Activated T-cell treated with anti-CD3 and anti-CD28 coated beads, Interleukin-2, amount 50 U/mL, for 24 hours (primary cell): ENCODE data around the gene TELO2.
"Not testable (repeated sequence)": the region's sequence is repeated elsewhere in the genome, so short reads cannot be mapped to it uniquely, and the experiment has no call there.

Experiments
- DNase-seq: peaks from one replicate; pipeline ENCODE4 v3.0.0-alpha.2; 2020
- H3K27ac Mint-ChIP-seq: 2 replicates; pipeline ENCODE4 v1.8.0; 2020; ENCODE audit warnings: mild to moderate bottlenecking, mixed read lengths
- H3K27me3 Mint-ChIP-seq: 2 replicates; pipeline ENCODE4 v1.8.0; 2020; ENCODE audit warnings: mixed read lengths
- H3K36me3 Mint-ChIP-seq: 2 replicates; pipeline ENCODE4 v1.8.0; 2020; ENCODE audit warnings: low read depth, mixed read lengths
- H3K4me1 Mint-ChIP-seq: 2 replicates; pipeline ENCODE4 v1.8.0; 2020; ENCODE audit warnings: low read depth, mixed read lengths
- H3K4me3 Mint-ChIP-seq: 2 replicates; pipeline ENCODE4 v1.8.0; 2020; ENCODE audit warnings: mild to moderate bottlenecking, moderate library complexity, mixed read lengths
- H3K9me3 Mint-ChIP-seq: 2 replicates; pipeline ENCODE4 v1.8.0; 2020; ENCODE audit warnings: mixed read lengths

The TELO2 gene

DNA sequence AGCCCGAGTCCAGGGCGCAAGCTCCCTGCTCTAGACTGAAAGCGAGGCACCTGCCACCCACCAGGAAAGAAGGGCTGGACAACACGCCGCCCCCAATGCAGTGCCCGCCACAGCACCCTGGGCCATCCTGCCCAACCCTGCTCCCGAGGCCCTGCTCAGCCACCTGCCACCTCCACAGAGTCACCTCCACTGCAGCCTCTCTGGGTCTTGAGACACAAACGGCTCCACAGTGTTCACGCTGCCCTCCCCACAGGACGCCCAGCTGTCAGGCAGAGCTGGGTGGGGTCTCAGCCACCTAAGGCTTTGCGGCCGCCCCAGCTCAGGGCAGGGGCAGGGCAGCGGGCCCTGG is 27.6 kb upstream of the TELO2 start:
- no peaks in the 10 kb centered on the region for H3K27me3 Mint-ChIP-seq
- H3K4me3 Mint-ChIP-seq = no peak overlapping the region
- H3K27ac Mint-ChIP-seq = no peak overlapping the region

DNA sequence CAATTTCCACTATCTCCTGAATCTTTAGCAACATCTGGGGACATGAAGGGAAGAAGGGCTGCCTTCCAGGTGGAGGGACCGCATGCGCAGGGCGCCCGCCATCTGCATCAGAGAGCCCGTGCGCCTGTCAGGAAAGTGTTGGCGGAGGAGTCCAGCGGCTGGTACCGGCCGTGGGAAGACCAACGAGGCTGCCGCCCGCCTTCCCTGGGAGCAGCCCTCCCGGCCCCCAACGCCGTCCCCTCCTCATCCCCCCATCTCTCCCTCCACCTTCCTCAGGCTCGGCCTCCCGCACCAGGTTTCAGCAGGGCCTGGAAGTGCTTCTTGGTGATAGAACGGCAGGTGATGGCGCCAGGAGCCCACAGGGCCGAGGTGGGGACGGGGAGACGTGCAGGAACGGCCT is 27.1 kb upstream of the TELO2 start:
- Mint-ChIP-seq H3K4me1 (peaks cover 12% of the 10 kb centered on the region), H3K27ac (no peak overlapping the region), H3K36me3 (peaks cover 23% of the 10 kb centered on the region), H3K27me3 (no peaks in the 10 kb centered on the region), H3K4me3 (no peak overlapping the region), H3K9me3 (no peaks in the 10 kb centered on the region)
- DNase-seq = no peak

More for the DNA sequence above, 27.6 kb upstream of the TELO2 start:
- H3K9me3 Mint-ChIP-seq = no peaks in the 10 kb centered on the region
- H3K4me1 Mint-ChIP-seq = peaks cover 8% of the 10 kb centered on the region
- no peak for DNase-seq
- peaks cover 28% of the 10 kb centered on the region for H3K36me3 Mint-ChIP-seq

DNA sequence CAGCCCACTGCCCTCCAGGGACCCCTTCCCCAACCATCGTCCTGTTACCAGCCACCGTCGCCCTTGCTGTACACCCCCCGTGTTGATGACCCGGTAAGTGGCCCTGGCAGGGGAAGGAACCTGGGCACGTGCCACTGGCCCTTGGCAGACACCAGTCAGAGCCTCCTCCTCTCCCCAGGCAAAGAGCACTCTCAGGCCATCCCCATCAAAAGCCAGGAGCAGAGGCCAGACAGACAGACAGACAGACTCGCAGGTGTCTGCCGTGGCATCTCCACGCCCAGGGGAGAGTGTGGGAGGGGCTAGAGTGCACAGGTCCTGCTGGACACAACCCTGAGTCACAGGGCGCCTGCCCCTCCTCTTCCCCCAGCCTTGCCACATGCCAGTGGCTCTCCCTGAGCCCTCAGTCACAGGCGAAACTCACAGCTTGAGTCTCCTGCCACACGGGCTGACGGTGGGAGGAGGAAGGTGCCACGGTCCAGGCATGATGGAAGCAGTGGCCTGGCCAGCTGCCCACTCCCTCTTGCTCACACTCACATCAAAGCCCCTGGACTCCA is 26.1 kb upstream of the TELO2 start:
- peaks cover 19% of the 10 kb centered on the region for H3K36me3 Mint-ChIP-seq
- H3K27ac Mint-ChIP-seq = no peak overlapping the region
- no peak for DNase-seq
- no peaks in the 10 kb centered on the region for H3K27me3 Mint-ChIP-seq
- peaks cover 21% of the 10 kb centered on the region for H3K4me1 Mint-ChIP-seq
- no peak overlapping the region for H3K4me3 Mint-ChIP-seq
- H3K9me3 Mint-ChIP-seq = no peaks in the 10 kb centered on the region

DNA sequence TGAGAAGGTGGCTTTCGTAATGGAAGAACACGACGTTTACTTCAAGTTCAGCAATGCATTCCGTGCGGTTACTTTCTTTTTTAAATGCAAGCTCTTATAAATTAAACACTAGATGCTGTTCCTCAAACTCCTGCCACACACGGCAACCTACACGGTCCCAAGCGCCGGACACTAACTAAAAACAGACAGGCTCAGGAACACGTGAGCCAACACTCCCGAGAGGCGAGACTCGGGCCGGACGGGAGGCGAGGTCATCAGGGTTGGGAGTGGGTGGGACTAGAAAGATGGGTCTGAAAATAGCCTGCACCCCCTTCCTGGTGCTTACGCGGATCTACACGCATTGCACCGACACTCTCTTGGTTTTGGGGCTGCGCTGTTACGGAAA is 24.7 kb upstream of the TELO2 start:
- Mint-ChIP-seq H3K36me3 (peaks cover 11% of the 10 kb centered on the region), H3K4me1 (peaks cover 30% of the 10 kb centered on the region), H3K4me3 (no peak overlapping the region), H3K9me3 (no peaks in the 10 kb centered on the region), H3K27me3 (no peaks in the 10 kb centered on the region), H3K27ac (no peak overlapping the region)
- DNase-seq = no peak

DNA sequence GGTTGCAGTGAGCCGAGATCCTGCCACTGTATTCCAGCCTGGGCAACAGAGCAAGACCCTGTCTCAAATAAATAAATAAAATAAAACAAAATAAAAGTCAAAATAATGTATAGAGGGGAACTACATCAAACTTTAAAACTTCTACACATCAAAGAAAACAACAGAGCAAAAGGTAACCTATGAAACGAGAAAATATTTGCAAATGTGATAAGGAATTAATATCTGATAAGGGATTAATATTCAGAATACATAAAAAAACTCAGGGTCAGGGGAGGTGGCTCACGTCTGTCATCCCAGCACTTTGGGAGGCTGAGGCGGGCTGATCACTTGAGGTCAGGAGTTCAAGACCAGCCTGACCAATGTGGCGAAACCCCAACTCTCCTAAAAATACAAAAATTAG is 24.0 kb upstream of the TELO2 start:
- DNase-seq, H3K9me3 Mint-ChIP-seq, H3K27ac Mint-ChIP-seq, H3K27me3 Mint-ChIP-seq, H3K36me3 Mint-ChIP-seq, H3K4me3 Mint-ChIP-seq: not testable (repeated sequence)
- H3K4me1 Mint-ChIP-seq = peaks cover 34% of the 10 kb centered on the region

DNA sequence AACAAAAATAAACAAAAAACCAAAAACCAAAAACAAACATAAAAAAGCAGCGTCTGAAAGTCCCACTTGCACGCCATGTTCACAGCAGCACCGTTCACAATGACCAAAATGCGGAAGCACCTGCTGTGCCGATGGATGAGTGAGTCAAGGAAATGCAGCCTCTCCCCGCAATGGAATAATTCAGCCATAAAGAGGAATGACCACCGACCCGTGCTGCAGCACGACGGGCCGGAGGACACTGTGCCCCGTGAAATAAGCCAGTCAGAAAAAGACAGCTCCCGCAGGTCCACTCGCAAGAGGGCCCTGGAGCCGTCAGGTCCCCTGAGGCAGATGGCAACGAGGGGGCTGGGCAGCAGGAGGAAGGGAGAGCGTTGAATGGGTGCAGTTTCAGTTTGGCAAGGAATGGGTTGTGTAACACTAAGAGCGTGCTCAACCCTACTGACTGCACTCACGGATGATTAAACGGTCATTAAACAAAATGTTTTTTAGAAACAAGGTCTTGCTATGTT is 23.4 kb upstream of the TELO2 start:
- peaks cover 35% of the 10 kb centered on the region for H3K4me1 Mint-ChIP-seq
- no peaks in the 10 kb centered on the region for H3K27me3 Mint-ChIP-seq
- peaks cover 4% of the 10 kb centered on the region for H3K36me3 Mint-ChIP-seq
- H3K9me3 Mint-ChIP-seq = no peaks in the 10 kb centered on the region
- DNase-seq = no peak
- no peak overlapping the region for H3K4me3 Mint-ChIP-seq
- H3K27ac Mint-ChIP-seq = peak overlapping the region; percentile 68

DNA sequence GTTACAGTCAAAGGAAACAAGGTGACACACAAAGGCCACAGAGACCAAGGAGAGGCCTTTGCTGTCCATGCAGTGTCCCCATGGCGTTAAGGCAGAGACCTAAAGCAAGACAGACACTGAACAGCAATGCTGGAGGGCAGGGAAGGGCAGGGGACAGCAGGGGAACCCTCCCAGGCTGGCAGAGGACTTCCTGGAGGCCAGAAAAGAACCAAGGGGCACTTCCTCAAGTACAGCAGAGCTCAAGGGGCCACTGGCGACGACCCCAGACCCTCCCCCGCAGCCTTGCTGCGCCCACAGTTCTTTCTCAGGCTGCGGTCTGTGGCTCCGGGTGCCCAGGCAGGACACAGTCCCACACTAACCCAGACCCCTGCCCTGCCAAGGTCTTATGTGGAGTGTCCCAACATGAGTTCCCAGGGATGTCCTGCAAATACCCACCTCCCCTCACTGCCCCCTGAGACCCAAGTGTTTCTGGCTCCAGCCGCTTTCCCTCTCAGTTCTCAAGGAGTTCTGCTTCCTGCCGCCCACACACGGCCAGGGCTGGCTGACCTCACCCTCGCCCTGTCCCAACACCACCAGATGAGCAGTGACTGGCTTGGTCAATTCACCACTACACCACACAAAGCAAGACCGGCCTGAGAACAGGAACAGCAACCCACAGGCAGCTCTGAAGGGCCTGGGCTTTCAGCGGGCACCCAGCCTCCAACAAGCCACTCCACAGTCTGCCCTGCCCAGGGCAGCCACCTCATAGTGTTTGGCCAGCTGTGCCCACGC is 22.5 kb upstream of the TELO2 start:
- no peak overlapping the region for H3K4me3 Mint-ChIP-seq
- peaks cover 38% of the 10 kb centered on the region for H3K4me1 Mint-ChIP-seq

DNA sequence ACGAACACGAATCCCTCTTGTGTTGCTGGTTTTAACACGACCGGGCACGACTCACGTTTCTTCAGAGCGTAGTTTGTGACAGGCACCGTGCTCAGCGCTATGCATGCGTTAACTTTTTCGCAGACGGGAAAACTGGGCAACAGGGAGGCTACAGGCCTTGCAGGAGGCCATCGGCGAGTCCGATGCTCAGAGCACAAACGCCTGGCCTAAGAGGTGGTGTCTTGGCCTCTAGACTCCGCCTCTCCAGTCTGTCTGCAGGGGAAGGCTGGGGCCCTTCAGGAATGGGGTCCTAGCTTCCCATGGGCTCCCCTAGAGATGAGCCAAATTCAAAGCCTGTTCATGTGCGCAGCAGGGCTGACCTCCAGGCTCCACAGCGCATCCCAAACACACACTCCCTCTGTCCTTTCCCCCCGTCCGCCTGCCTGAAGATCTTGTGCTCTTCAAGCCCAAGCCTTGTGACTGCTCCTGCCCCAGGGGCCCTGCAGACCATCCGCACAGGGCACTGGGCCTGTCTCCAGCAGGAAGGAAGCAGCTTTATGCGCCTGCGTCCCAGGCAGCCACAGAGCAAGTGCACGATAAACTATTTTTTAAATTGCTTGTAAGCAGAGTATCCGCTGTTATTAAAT is 21.5 kb upstream of the TELO2 start:
- Mint-ChIP-seq H3K9me3 (no peaks in the 10 kb centered on the region), H3K4me3 (no peak overlapping the region), H3K27me3 (no peaks in the 10 kb centered on the region), H3K36me3 (peaks cover 2% of the 10 kb centered on the region), H3K27ac (peak overlapping the region; percentile 4), H3K4me1 (peaks cover 42% of the 10 kb centered on the region)
- no peak for DNase-seq

More for the DNA sequence above, 22.5 kb upstream of the TELO2 start:
- DNase-seq = no peak
- Mint-ChIP-seq H3K27ac (peak overlapping the region; percentile 75), H3K36me3 (peaks cover 2% of the 10 kb centered on the region), H3K27me3 (no peaks in the 10 kb centered on the region), H3K9me3 (no peaks in the 10 kb centered on the region)

DNA sequence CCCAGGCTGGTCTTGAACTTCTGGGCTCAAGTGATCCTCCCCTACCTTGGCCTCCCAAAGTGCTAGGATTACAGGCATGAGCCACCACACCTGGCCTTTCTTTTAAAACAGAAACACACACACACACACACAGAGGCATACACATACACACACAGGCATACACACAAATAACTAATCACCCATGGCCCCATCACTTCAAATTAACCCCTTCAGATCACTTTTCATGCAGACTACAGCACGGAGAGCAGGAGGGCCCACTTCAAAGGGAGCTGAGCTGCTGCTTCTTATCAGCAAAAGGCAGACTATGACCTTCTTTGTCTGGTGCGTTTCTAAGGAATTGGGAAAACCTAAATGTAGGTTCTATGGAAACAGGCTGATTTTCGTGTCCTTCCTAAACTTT is 20.2 kb upstream of the TELO2 start:
- Mint-ChIP-seq H3K27me3 (no peaks in the 10 kb centered on the region), H3K4me3 (peak overlapping the region; percentile 81), H3K27ac (peak overlapping the region; percentile 1), H3K36me3 (peaks cover 2% of the 10 kb centered on the region), H3K4me1 (peaks cover 42% of the 10 kb centered on the region), H3K9me3 (no peaks in the 10 kb centered on the region)
- no peak for DNase-seq

DNA sequence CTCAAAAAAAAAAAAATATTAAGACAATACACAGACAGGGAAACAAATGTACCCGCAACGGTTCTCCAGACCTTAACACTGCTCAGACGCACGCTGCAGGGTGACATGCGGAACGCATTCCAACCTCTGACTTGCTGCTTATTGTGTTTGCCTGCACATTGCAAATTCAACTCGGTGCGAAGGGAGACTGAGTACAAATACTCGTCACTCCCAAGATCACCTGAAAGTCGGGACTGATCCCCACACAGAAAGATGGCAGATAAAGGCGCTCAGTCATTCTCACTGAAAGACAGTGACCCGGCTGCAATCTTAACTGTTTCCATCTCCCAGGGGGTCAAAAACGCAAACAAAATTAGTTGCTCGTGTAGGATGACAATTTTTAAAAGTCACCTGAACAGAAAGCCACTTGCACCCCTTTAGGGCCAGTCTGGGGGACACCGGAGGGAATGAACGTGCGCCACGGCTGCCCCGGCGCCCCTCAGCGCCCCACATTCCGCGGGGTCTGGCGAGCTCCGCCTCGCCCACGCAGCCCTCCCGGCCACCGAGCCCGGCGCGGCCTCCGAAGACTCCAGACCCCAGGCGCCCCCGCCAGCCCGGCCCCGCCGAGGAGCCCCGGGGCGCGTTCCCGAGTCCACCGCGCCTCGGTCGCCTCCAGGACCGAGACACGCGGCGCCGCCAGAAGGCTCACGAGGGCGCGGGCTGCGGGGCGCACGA is 18.9 kb upstream of the TELO2 start:
- Mint-ChIP-seq H3K36me3 (peaks cover 2% of the 10 kb centered on the region), H3K4me1 (peaks cover 42% of the 10 kb centered on the region), H3K27me3 (no peaks in the 10 kb centered on the region), H3K4me3 (peak overlapping the region; percentile 81), H3K9me3 (no peaks in the 10 kb centered on the region), H3K27ac (peak overlapping the region; percentile 78)
- DNase-seq = no peak

DNA sequence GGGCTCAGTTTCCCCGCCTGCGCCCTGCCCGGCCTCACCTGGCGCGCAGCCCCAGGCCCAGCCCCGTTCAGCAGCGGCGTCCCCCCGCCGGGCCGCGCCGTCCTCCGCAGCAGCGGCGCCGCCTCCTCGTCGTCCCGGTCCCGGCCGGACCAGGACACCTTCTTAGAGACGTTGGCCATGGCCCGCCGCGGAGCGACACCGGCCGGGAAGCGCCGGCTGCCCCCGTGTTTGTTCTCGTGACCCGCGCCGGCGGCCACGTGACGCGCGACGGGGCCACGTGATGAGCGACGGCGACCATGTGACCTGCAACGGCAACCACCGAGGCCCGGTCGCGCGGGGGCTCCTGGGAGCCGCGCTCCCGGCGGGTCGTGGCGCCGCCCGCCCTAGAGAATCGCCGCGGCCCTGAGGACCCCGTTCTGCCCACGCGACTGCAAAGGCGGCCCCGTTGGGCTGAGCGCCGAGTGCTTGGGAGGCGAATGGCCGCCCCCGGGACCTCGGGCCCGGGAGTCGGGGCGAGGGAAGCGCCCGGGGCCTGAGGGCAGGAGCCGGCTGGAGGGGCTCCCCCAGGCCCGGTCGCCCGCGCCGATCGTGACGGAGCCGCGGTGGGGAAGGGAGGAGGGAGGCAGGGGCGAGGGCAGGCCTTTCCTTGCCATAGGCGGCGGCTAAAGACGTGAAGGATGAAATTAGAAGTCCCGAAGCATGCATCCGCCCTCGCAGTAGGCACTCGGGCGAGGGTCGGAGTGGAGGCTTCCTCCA is 18.2 kb upstream of the TELO2 start, which contains the start of gene CLCN7:
TSS of gene CLCN7 (minus strand) at position 233 of the 756 bp plus-strand sequence. CDS start at position 179, 54 bp downstream.
- H3K4me1 Mint-ChIP-seq = peaks cover 37% of the 10 kb centered on the region
- H3K9me3 Mint-ChIP-seq = no peaks in the 10 kb centered on the region
- peak within 1 kb of the TSS; percentile 87 for H3K4me3 Mint-ChIP-seq
- DNase-seq = peak; percentile 91
- peaks cover 2% of the 10 kb centered on the region for H3K36me3 Mint-ChIP-seq
- no peaks in the 10 kb centered on the region for H3K27me3 Mint-ChIP-seq
- H3K27ac Mint-ChIP-seq = peak within 1 kb of the TSS; percentile 94

DNA sequence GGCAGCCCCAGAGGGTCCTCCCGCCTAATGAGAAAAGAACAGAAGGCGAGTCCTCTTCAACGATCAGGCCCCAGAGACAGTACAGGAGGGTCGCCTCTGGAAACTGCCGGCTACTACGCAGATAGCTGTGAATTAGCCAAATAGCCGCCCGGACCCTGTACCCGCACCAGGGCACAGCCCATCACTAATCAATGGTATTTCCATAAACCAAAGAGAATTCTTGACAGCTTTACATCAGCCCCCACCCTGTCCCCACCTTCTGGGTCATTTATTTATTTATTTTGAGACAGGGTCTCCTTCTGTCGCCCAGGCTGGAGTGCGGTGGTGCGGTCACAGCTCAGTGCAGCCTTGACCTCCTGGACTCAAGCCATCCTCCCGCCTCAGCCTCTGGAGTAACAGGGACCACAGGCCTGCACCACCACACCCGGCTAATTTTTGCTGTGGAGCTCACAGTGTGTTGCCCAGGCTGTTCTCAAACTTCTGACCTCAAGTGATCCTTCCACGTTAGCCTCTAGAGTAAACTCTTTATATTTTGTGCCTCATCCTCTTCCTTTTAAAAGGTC is 17.5 kb upstream of the TELO2 start:
- no peaks in the 10 kb centered on the region for H3K9me3 Mint-ChIP-seq
- H3K4me3 Mint-ChIP-seq = peak overlapping the region; percentile 87
- peaks cover 34% of the 10 kb centered on the region for H3K4me1 Mint-ChIP-seq
- no peaks in the 10 kb centered on the region for H3K27me3 Mint-ChIP-seq
- peak overlapping the region; percentile 94 for H3K27ac Mint-ChIP-seq
- no peak for DNase-seq
- H3K36me3 Mint-ChIP-seq = peaks cover 2% of the 10 kb centered on the region

DNA sequence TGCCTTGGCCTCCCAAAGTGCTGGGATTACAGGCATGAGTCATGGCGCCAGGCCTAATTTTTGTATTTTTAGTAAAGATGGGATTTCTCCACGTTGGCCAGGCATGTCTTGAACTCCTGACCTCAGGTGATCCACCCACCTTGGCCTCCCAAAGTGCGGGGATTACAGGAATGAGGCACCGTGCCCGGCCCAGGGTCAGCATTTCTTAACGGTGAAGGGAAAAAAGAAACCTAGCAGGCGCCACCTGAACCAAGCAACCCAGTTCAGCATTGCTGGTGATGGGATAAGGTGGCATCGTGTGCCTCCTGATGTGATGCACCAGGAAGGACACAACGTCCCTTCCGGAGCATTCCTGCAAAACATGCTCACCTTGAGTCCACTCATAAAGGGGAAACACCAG is 16.1 kb upstream of the TELO2 start:
- Mint-ChIP-seq H3K36me3 (peaks cover 2% of the 10 kb centered on the region), H3K27me3 (no peaks in the 10 kb centered on the region), H3K9me3 (no peaks in the 10 kb centered on the region), H3K4me1 (peaks cover 21% of the 10 kb centered on the region), H3K4me3 (no peak overlapping the region), H3K27ac (no peak overlapping the region)
- no peak for DNase-seq

DNA sequence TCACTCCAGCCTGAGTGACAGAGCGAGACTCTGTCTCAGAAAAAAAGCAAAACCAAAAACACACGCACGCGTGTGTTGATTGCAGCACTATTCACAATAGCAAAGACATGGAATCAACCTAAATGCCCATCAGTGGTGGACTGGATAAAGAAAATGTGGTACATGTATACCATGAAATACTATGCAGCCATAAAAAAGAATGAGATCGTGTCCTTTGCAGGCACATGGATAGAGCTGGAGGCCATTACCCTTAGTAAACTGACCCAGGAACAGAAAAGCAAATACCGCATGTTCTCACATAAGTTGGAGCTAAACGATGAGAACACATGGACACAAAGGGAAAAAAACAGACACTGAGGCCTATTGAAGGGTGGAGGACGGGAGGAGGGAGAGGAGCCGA is 14.2 kb upstream of the TELO2 start:
- not testable (repeated sequence) for H3K27me3 Mint-ChIP-seq, H3K4me3 Mint-ChIP-seq, H3K36me3 Mint-ChIP-seq, DNase-seq, H3K9me3 Mint-ChIP-seq
- Mint-ChIP-seq H3K27ac (peak overlapping the region; percentile 44), H3K4me1 (peaks cover 10% of the 10 kb centered on the region)
